ENCODE measurements around the gene CD58. TPM values are rescaled to one million over a fixed set of nuclear protein-coding genes. Genes with fewer than 3 reads are reported as not detected.
A peak's percentile ranks its signal among the peaks of the same experiment; 100 is the strongest.
"Not testable (repeated sequence)": the region's sequence is repeated elsewhere in the genome, so short reads cannot be mapped to it uniquely, and the experiment has no call there.

Gene CD58
- total RNA-seq: 10 to 100 TPM in 3 of 4 donors, 1 to 10 TPM in 1; 1.8 to 48.7 (median 32.7) TPM

GRCh38 chr1:116570358-116571214 lies at the start of gene CD58:
TSS of gene CD58 (minus strand) at chr1:116571026. CDS start at chr1:116570972, 54 bp downstream.
- Histone ChIP-seq H3K4me1 (peaks cover 0 to 37% (median 19%) of the 10 kb centered on the region in 4 donors), H3K36me3 (no peaks in the 10 kb centered on the region), H3K27me3 (no peaks in the 10 kb centered on the region), H3K9me3 (no peaks in the 10 kb centered on the region), H3K4me3 (peak within 1 kb of the TSS; percentile 51 to 83 (median 67)), H3K27ac (peak within 1 kb of the TSS; percentile 96 to 99 (median 98))
- 0% methylated on average over 71 of the region's 90 CpGs; no CpG with 5 or more reads in 1 of the 2 donors for WGBS, 2 donors (ENCODE audit: low coverage in 1 of 2)
- intact Hi-C loops (cut with DNase I; ENCODE audit: low total_unique reads) (loop anchor here (10.0 kb wide), 1 partner anchor 484 kb away; no protein-coding TSS in a partner anchor), in situ Hi-C loops (cut with MboI; ENCODE audit: low pct_ligation_motif_present in 1 of 4, low pct_unique_long_range_greater_than_20kb in 1 of 4, low sequenced_read_pairs in 3 of 4) (no loop called here)
- peak; percentile 93 for DNase-seq
- TF ChIP-seq EP300 (IDR thresholded peaks at IDR 0.05; ENCODE audit: low read depth): no peak
- TF ChIP-seq POLR2AphosphoS5 (IDR thresholded peaks at IDR 0.05): peak; percentile 83 to 92 (median 91)
- peak; percentile 88 for TF ChIP-seq POLR2A (IDR thresholded peaks at IDR 0.05)
- peak; percentile 64 to 85 (median 78) for TF ChIP-seq CTCF (IDR thresholded peaks at IDR 0.05)

- in situ Hi-C loops (cut with MboI; ENCODE audit: low pct_ligation_motif_present in 1 of 4, low pct_unique_long_range_greater_than_20kb in 1 of 4, low sequenced_read_pairs in 3 of 4); H3K36me3 ChIP-seq: not testable (repeated sequence)
- WGBS, 2 donors (ENCODE audit: low coverage in 1 of 2): 93% methylated on average over 3 of the region's 3 CpGs; no CpG with 5 or more reads in 1 of the 2 donors
Measured at GRCh38 chr1:116620392-116620791, 49.6 kb upstream of the CD58 start.

GRCh38 chr1:116619106-116619505 lies 48.3 kb upstream of the CD58 start:
- peak; percentile 36 for DNase-seq
- H3K4me1 ChIP-seq; H3K27me3 ChIP-seq; intact Hi-C loops (cut with DNase I; ENCODE audit: low total_unique reads); H3K4me3 ChIP-seq; H3K27ac ChIP-seq; H3K36me3 ChIP-seq; in situ Hi-C loops (cut with MboI; ENCODE audit: low pct_ligation_motif_present in 1 of 4, low pct_unique_long_range_greater_than_20kb in 1 of 4, low sequenced_read_pairs in 3 of 4); H3K9me3 ChIP-seq: not testable (repeated sequence)
- 21% methylated on average over 4 of the region's 4 CpGs; no CpG with 5 or more reads in 1 of the 2 donors for WGBS, 2 donors (ENCODE audit: low coverage in 1 of 2)

More at GRCh38 chr1:116620392-116620791, 49.6 kb upstream of the CD58 start:
- H3K4me3 ChIP-seq; H3K9me3 ChIP-seq; H3K4me1 ChIP-seq; intact Hi-C loops (cut with DNase I; ENCODE audit: low total_unique reads); DNase-seq; H3K27me3 ChIP-seq; H3K27ac ChIP-seq: not testable (repeated sequence)

GRCh38 chr1:116617808-116618207 lies 47.0 kb upstream of the CD58 start:
- intact Hi-C loops (cut with DNase I; ENCODE audit: low total_unique reads); in situ Hi-C loops (cut with MboI; ENCODE audit: low pct_ligation_motif_present in 1 of 4, low pct_unique_long_range_greater_than_20kb in 1 of 4, low sequenced_read_pairs in 3 of 4); H3K4me3 ChIP-seq; H3K4me1 ChIP-seq; DNase-seq; H3K27ac ChIP-seq; H3K36me3 ChIP-seq; H3K9me3 ChIP-seq; H3K27me3 ChIP-seq: not testable (repeated sequence)
- WGBS, 2 donors (ENCODE audit: low coverage in 1 of 2): 65 to 67% methylated on average over 1 to 5 of the region's 5 CpGs

GRCh38 chr1:116613825-116614224 lies 43.0 kb upstream of the CD58 start:
- H3K27ac ChIP-seq; H3K27me3 ChIP-seq; in situ Hi-C loops (cut with MboI; ENCODE audit: low pct_ligation_motif_present in 1 of 4, low pct_unique_long_range_greater_than_20kb in 1 of 4, low sequenced_read_pairs in 3 of 4); H3K36me3 ChIP-seq; H3K4me3 ChIP-seq; H3K4me1 ChIP-seq; intact Hi-C loops (cut with DNase I; ENCODE audit: low total_unique reads); H3K9me3 ChIP-seq; DNase-seq: not testable (repeated sequence)
- WGBS, 2 donors (ENCODE audit: low coverage in 1 of 2): 91% methylated on average over 12 of the region's 13 CpGs; no CpG with 5 or more reads in 1 of the 2 donors

GRCh38 chr1:116609801-116610371 lies 39.1 kb upstream of the CD58 start:
- intact Hi-C loops (cut with DNase I; ENCODE audit: low total_unique reads); H3K4me1 ChIP-seq; H3K36me3 ChIP-seq; DNase-seq; H3K4me3 ChIP-seq; H3K27me3 ChIP-seq; H3K9me3 ChIP-seq; in situ Hi-C loops (cut with MboI; ENCODE audit: low pct_ligation_motif_present in 1 of 4, low pct_unique_long_range_greater_than_20kb in 1 of 4, low sequenced_read_pairs in 3 of 4); H3K27ac ChIP-seq: not testable (repeated sequence)
- WGBS, 2 donors (ENCODE audit: low coverage in 1 of 2): 60 to 74% methylated on average over 2 to 6 of the region's 6 CpGs

- H3K9me3 ChIP-seq; H3K4me1 ChIP-seq; H3K4me3 ChIP-seq; intact Hi-C loops (cut with DNase I; ENCODE audit: low total_unique reads); in situ Hi-C loops (cut with MboI; ENCODE audit: low pct_ligation_motif_present in 1 of 4, low pct_unique_long_range_greater_than_20kb in 1 of 4, low sequenced_read_pairs in 3 of 4); H3K27ac ChIP-seq; H3K27me3 ChIP-seq; H3K36me3 ChIP-seq; DNase-seq: not testable (repeated sequence)
- WGBS, 2 donors (ENCODE audit: low coverage in 1 of 2): 65 to 68% methylated on average over 2 of the region's 2 CpGs
Measured at GRCh38 chr1:116608841-116609240, 38.0 kb upstream of the CD58 start.

GRCh38 chr1:116608151-116608550 lies 37.3 kb upstream of the CD58 start:
- H3K9me3 ChIP-seq; H3K27me3 ChIP-seq; intact Hi-C loops (cut with DNase I; ENCODE audit: low total_unique reads); H3K4me1 ChIP-seq; H3K4me3 ChIP-seq; H3K27ac ChIP-seq; in situ Hi-C loops (cut with MboI; ENCODE audit: low pct_ligation_motif_present in 1 of 4, low pct_unique_long_range_greater_than_20kb in 1 of 4, low sequenced_read_pairs in 3 of 4); H3K36me3 ChIP-seq; DNase-seq: not testable (repeated sequence)
- WGBS, 2 donors (ENCODE audit: low coverage in 1 of 2): 80 to 84% methylated on average over 7 to 12 of the region's 12 CpGs

- H3K27me3 ChIP-seq; intact Hi-C loops (cut with DNase I; ENCODE audit: low total_unique reads); H3K27ac ChIP-seq; H3K9me3 ChIP-seq; DNase-seq; H3K4me1 ChIP-seq; H3K4me3 ChIP-seq; in situ Hi-C loops (cut with MboI; ENCODE audit: low pct_ligation_motif_present in 1 of 4, low pct_unique_long_range_greater_than_20kb in 1 of 4, low sequenced_read_pairs in 3 of 4); H3K36me3 ChIP-seq: not testable (repeated sequence)
- WGBS, 2 donors (ENCODE audit: low coverage in 1 of 2): 60 to 72% methylated on average over 1 of the region's 1 CpG
Measured at GRCh38 chr1:116607463-116607862, 36.6 kb upstream of the CD58 start.

All from transverse colon (tissue), 4 donors.